ENCODE results near the gene KHDRBS2. TPM values are rescaled to one million over a fixed set of nuclear protein-coding genes. Genes with fewer than 3 reads are reported as not detected.

Gene KHDRBS2
- total and polyA plus RNA-seq, 2 experiments from 2014 or later, result 5.4 to 11.7 TPM

- Histone ChIP-seq H3K27ac (ENCODE audit: low read depth) (no peak overlapping the region), H3K4me1 (ENCODE audit: insufficient read depth) (peaks cover 14% of the 10 kb centered on the region; the same call in 1 of the 2 replicates), H2AFZ (no peak overlapping the region), H4K20me1 (replicated peaks; ENCODE audit: insufficient read depth) (no peaks in the 10 kb centered on the region), H3F3A (replicated peaks; ENCODE audit: low read depth) (no peaks in the 10 kb centered on the region), H3K4me3 (no peak overlapping the region), H3K36me3 (ENCODE audit: insufficient read depth) (no peaks in the 10 kb centered on the region), H3K27me3 (ENCODE audit: insufficient read depth) (no peaks in the 10 kb centered on the region), H3K4me2 (no peak overlapping the region), H3K79me2 (replicated peaks; ENCODE audit: insufficient read depth) (no peaks in the 10 kb centered on the region), H3K9me2 (ENCODE audit: insufficient read depth) (no peaks in the 10 kb centered on the region)
- DNase-seq (ENCODE audit: low spot score) (no peak), ATAC-seq (no peak)
- peaks cover 21% of the 10 kb centered on the region for H3K4me1 Mint-ChIP-seq
- TF ChIP-seq POLR2AphosphoS5 (IDR thresholded peaks at IDR 0.05; ENCODE audit: low read depth) (no peak), REST (IDR thresholded peaks at IDR 0.05; ENCODE audit: unreplicated experiment) (no peak), CREB1 (CRISPR knock-in tag; IDR thresholded peaks at IDR 0.05; ENCODE audit: low read depth) (no peak), CTCF (conservative IDR thresholded peaks at IDR 0.05; ENCODE audit: low read depth in 2 of 2) (no peak), JUNB (IDR thresholded peaks at IDR 0.05; ENCODE audit: unreplicated experiment) (no peak), ZNF114 (CRISPR knock-in tag; IDR thresholded peaks at IDR 0.05) (no peak), EZH2phosphoT487 (IDR thresholded peaks at IDR 0.05; ENCODE audit: unreplicated experiment) (no peak), NANOG (IDR thresholded peaks at IDR 0.05; ENCODE audit: borderline replicate concordance) (no peak), ZNF331 (CRISPR knock-in tag; IDR thresholded peaks at IDR 0.05; ENCODE audit: low read depth) (no peak), EZH2 (IDR thresholded peaks at IDR 0.05; ENCODE audit: low read depth, unreplicated experiment) (no peak), STAT1 (IDR thresholded peaks at IDR 0.05; ENCODE audit: unreplicated experiment) (no peak)
- TF ChIP-seq, protein P1, sequence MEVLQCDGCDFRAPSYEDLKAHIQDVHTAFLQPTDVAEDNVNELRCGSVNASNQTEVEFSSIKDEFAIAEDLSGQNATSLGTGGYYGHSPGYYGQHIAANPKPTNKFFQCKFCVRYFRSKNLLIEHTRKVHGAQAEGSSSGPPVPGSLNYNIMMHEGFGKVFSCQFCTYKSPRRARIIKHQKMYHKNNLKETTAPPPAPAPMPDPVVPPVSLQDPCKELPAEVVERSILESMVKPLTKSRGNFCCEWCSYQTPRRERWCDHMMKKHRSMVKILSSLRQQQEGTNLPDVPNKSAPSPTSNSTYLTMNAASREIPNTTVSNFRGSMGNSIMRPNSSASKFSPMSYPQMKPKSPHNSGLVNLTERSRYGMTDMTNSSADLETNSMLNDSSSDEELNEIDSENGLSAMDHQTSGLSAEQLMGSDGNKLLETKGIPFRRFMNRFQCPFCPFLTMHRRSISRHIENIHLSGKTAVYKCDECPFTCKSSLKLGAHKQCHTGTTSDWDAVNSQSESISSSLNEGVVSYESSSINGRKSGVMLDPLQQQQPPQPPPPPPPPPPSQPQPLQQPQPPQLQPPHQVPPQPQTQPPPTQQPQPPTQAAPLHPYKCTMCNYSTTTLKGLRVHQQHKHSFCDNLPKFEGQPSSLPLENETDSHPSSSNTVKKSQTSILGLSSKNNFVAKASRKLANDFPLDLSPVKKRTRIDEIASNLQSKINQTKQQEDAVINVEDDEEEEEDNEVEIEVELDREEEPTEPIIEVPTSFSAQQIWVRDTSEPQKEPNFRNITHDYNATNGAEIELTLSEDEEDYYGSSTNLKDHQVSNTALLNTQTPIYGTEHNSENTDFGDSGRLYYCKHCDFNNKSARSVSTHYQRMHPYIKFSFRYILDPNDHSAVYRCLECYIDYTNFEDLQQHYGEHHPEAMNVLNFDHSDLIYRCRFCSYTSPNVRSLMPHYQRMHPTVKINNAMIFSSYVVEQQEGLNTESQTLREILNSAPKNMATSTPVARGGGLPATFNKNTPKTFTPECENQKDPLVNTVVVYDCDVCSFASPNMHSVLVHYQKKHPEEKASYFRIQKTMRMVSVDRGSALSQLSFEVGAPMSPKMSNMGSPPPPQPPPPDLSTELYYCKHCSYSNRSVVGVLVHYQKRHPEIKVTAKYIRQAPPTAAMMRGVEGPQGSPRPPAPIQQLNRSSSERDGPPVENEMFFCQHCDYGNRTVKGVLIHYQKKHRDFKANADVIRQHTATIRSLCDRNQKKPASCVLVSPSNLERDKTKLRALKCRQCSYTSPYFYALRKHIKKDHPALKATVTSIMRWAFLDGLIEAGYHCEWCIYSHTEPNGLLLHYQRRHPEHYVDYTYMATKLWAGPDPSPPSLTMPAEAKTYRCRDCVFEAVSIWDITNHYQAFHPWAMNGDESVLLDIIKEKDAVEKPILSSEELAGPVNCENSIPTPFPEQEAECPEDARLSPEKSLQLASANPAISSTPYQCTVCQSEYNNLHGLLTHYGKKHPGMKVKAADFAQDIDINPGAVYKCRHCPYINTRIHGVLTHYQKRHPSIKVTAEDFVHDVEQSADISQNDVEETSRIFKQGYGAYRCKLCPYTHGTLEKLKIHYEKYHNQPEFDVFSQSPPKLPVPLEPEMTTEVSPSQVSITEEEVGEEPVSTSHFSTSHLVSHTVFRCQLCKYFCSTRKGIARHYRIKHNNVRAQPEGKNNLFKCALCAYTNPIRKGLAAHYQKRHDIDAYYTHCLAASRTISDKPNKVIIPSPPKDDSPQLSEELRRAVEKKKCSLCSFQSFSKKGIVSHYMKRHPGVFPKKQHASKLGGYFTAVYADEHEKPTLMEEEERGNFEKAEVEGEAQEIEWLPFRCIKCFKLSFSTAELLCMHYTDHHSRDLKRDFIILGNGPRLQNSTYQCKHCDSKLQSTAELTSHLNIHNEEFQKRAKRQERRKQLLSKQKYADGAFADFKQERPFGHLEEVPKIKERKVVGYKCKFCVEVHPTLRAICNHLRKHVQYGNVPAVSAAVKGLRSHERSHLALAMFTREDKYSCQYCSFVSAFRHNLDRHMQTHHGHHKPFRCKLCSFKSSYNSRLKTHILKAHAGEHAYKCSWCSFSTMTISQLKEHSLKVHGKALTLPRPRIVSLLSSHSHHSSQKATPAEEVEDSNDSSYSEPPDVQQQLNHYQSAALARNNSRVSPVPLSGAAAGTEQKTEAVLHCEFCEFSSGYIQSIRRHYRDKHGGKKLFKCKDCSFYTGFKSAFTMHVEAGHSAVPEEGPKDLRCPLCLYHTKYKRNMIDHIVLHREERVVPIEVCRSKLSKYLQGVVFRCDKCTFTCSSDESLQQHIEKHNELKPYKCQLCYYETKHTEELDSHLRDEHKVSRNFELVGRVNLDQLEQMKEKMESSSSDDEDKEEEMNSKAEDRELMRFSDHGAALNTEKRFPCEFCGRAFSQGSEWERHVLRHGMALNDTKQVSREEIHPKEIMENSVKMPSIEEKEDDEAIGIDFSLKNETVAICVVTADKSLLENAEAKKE (CRISPR knock-in tag; IDR thresholded peaks at IDR 0.05), result no peak
- TF ChIP-seq, protein P2, sequence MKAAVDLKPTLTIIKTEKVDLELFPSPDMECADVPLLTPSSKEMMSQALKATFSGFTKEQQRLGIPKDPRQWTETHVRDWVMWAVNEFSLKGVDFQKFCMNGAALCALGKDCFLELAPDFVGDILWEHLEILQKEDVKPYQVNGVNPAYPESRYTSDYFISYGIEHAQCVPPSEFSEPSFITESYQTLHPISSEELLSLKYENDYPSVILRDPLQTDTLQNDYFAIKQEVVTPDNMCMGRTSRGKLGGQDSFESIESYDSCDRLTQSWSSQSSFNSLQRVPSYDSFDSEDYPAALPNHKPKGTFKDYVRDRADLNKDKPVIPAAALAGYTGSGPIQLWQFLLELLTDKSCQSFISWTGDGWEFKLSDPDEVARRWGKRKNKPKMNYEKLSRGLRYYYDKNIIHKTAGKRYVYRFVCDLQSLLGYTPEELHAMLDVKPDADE (IDR thresholded peaks at IDR 0.05), result no peak
- H3K36me3 Mint-ChIP-seq (ENCODE audit: low read depth), result peaks cover 22% of the 10 kb centered on the region; the same call in 2 of the 3 replicates
- peaks cover 2% of the 10 kb centered on the region for H3K27me3 Mint-ChIP-seq (ENCODE audit: insufficient read depth, low read depth, poor library complexity)
- no peak overlapping the region for H3K4me3 Mint-ChIP-seq
- H3K9me3 Mint-ChIP-seq, result peaks cover 8% of the 10 kb centered on the region; the same call in 2 of the 3 replicates
- H3K27ac Mint-ChIP-seq, result no peak overlapping the region
Observed at GRCh38 chr6:61679625-61680024, 606.4 kb downstream of the KHDRBS2 start.

Data from GM23338 (cell line).